Stomach (tissue), 9 donors: Measurements from ENCODE around the gene NUP42. TPM values are rescaled to one million over a fixed set of nuclear protein-coding genes. Genes with fewer than 3 reads are reported as not detected.

Experiments
- DNase-seq, 2 donors: peaks; one replicate each; pipeline versions ENCODE4 v3.0.0 to v3.0.0-alpha.2; 2013 to 2019
- H3K27ac ChIP-seq, 5 donors: fragments of 200-600 bp in 4 of 5; sonication (generic) in 4 of 5; one replicate each; pipeline ENCODE4 v1.5.1; 2013 to 2019; ENCODE audit warnings: mild to moderate bottlenecking in 1 of 5, moderate library complexity in 1 of 5
- H3K27me3 ChIP-seq, 3 donors: fragments of 200-600 bp; sonication (generic); one replicate each; pipeline ENCODE4 v1.5.1; 2017 to 2019; ENCODE audit warnings: mixed run types in 1 of 3
- H3K36me3 ChIP-seq, 4 donors: fragments of 200-600 bp; sonication (generic); 1 replicate in 3 of 4; 2 replicates in 1 of 4; pipeline ENCODE4 v1.5.1; 2016 to 2019
- H3K4me1 ChIP-seq, 4 donors: fragments of 200-600 bp; sonication (generic); one replicate each; pipeline ENCODE4 v1.5.1; 2016 to 2019
- H3K4me3 ChIP-seq, 4 donors: fragments of 200-600 bp; sonication (generic) in 3 of 4; one replicate each; pipeline ENCODE4 v1.5.1; 2016 to 2019; ENCODE audit warnings: mild to moderate bottlenecking in 1 of 4
- H3K9me3 ChIP-seq, 4 donors: fragments of 200-600 bp; sonication (generic); one replicate each; pipeline ENCODE4 v1.5.1; 2016 to 2019
- EP300 ChIP-seq: sonication (generic); formaldehyde crosslinking; IDR thresholded peaks from one replicate; pipeline ENCODE4 v1.6.1; 2017; ENCODE audit warnings: antibody characterized with exemption
- POLR2A ChIP-seq, 4 donors: fragments of 450-650 bp; IDR thresholded peaks; one replicate each; pipeline ENCODE4 v1.6.1; 2016; ENCODE audit warnings: antibody characterized with exemption in 4 of 4, control low read depth in 2 of 4, mild to moderate bottlenecking in 1 of 4, moderate library complexity in 1 of 4
- POLR2AphosphoS5 ChIP-seq, 3 donors: sonication (generic); formaldehyde crosslinking; IDR thresholded peaks; one replicate each; pipeline ENCODE4 v1.6.1; 2016; ENCODE audit warnings: antibody characterized with exemption in 3 of 3
- WGBS, 5 donors: extraction: QIAGEN DNeasy Blood & Tissue Kit in 3 of 5; methylation state at CpG; one replicate each; pipeline versions ENCODE4 v1.1.5 to v1.1.7; 2013 to 2018; 5-methylcytosine and 5-hydroxymethylcytosine counted together
- intact Hi-C: fragments of 100-400 bp; cut with DNase I; formaldehyde crosslinking; loops from one replicate; pipeline ENCODE4 v1.15.1; 2023; ENCODE audit warnings: low total_unique reads
- polyA plus RNA-seq, 3 donors: library from polyadenylated mRNA; stranded (reverse); fragments of 200-250 nt; gene quantifications; one replicate each; pipeline ENCODE4 v1.2.3, GENCODE V29; 2013
- total RNA-seq, 5 donors: library from RNA; depleted of rRNA; stranded (reverse); fragments of >200 nt; gene quantifications; one replicate each; pipeline versions ENCODE4 v1.1.0 to v1.2.3, GENCODE V29; 2014 to 2016
- TF ChIP-seq, protein P1 (sequence below), 7 experiments: fragments of 450-650 bp in 4 of 7; fragments of 200-600 bp in 3 of 7; sonication (generic) in 3 of 7; IDR thresholded peaks; one replicate each; pipeline ENCODE4 v1.5.1; 2016 to 2019; ENCODE audit warnings: antibody characterized with exemption in 7 of 7, control low read depth in 2 of 7, mild to moderate bottlenecking in 1 of 7
- donor health status: healthy with polysubstance abuse.
- donor health status: Bipolar disorder and iron deficiency.
- donor health status: healthy.

Gene NUP42
- total and polyA plus RNA-seq, 8 donors: 3.8 to 113 (median 25.1) TPM

DNA sequence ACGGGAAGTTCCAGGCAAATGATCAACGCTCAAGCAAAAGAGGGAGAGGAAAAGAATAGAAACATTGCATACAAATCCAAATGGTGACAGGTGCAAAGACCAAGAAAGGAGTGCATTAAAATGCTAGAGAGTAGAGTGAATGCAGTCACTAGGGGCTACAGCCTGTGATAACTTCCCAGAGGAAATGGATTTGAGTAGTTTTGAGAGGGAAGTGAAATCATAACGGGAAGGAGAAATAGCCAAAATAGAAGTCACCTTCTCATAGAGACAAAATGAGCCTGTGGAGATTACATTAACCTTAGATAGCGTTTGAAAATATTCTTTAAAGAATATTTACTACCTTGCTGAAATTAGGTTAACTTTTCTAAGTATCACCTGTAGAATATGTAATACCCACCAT, 26.5 kb downstream of the NUP42 start:
- Histone ChIP-seq H3K4me1 (peaks cover 0 to 8% (median 5%) of the 10 kb centered on the region in 4 donors), H3K27me3 (peaks cover 0 to 19% (median 6%) of the 10 kb centered on the region in 3 donors), H3K36me3 (no peaks in the 10 kb centered on the region), H3K27ac (no peak overlapping the region), H3K4me3 (no peak overlapping the region), H3K9me3 (no peaks in the 10 kb centered on the region)
- intact Hi-C loops: no loop called here
- 71 to 80% (median 78%) methylated on average over 4 of the region's 4 CpGs for WGBS, 5 donors
- no peak for TF ChIP-seq POLR2A (IDR thresholded peaks at IDR 0.05)
- no peak for TF ChIP-seq EP300
- no peak for TF ChIP-seq POLR2AphosphoS5 (IDR thresholded peaks at IDR 0.05)
- TF ChIP-seq, protein P1, sequence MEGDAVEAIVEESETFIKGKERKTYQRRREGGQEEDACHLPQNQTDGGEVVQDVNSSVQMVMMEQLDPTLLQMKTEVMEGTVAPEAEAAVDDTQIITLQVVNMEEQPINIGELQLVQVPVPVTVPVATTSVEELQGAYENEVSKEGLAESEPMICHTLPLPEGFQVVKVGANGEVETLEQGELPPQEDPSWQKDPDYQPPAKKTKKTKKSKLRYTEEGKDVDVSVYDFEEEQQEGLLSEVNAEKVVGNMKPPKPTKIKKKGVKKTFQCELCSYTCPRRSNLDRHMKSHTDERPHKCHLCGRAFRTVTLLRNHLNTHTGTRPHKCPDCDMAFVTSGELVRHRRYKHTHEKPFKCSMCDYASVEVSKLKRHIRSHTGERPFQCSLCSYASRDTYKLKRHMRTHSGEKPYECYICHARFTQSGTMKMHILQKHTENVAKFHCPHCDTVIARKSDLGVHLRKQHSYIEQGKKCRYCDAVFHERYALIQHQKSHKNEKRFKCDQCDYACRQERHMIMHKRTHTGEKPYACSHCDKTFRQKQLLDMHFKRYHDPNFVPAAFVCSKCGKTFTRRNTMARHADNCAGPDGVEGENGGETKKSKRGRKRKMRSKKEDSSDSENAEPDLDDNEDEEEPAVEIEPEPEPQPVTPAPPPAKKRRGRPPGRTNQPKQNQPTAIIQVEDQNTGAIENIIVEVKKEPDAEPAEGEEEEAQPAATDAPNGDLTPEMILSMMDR (IDR thresholded peaks at IDR 0.05): no peak
- DNase-seq: no peak

DNA sequence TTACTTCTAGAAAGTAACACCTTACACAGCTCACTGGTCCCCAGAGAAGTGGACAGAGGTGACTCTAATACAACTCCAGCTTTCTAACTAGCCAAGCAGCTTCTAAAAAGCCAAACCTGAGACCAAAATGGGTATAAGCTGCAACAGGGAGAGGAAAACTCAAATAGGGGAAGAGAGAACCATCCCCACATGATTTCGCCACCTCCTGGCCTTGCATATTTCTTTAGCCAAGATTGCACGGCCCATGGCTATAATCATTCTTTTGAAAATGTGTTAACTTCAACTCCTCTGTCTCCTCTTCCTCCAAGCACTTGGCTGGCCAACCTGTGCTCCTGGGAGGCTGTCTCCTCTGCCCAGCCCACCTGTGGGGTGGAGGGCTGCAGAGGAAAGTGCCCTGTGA, 28.7 kb downstream of the NUP42 start:
- no peaks in the 10 kb centered on the region for H3K9me3 ChIP-seq
- no peak overlapping the region for H3K27ac ChIP-seq
- WGBS, 5 donors: 54 to 94% (median 80%) methylated on average over 2 of the region's 2 CpGs
- intact Hi-C loops: no loop called here
- H3K4me3 ChIP-seq: no peak overlapping the region
- TF ChIP-seq POLR2AphosphoS5 (IDR thresholded peaks at IDR 0.05) (no peak), POLR2A (IDR thresholded peaks at IDR 0.05) (no peak), EP300 (no peak)
- TF ChIP-seq, protein P1 (IDR thresholded peaks at IDR 0.05): no peak
- DNase-seq: no peak
- no peaks in the 10 kb centered on the region for H3K36me3 ChIP-seq
- peaks cover 0 to 19% (median 6%) of the 10 kb centered on the region in 3 donors for H3K27me3 ChIP-seq
- H3K4me1 ChIP-seq: peaks cover 0 to 8% (median 5%) of the 10 kb centered on the region in 4 donors

DNA sequence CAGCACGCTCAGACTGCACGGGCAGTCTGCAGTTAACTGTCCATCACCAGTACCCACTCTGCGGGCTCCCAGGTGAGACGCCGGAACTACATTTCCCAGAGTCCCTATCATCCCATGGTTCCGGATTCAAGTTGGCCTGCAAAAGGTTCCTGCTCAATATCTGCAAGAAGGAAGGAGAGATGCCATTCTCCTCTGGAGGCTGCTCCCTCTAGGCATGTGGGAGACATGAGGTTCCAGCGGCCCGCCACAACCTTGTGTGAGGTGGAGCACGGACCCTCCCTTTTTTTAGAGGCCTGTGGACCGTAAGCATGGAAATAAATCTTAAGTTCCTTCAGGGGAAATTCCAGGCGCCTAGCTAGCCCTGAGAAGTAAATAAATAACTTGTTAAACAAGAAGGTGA, 29.7 kb downstream of the NUP42 start:
- WGBS, 5 donors: 40 to 60% (median 53%) methylated on average over 11 of the region's 11 CpGs
- DNase-seq: peak in 1 of 2 donors; percentile 34
- intact Hi-C loops: no loop called here

DNA sequence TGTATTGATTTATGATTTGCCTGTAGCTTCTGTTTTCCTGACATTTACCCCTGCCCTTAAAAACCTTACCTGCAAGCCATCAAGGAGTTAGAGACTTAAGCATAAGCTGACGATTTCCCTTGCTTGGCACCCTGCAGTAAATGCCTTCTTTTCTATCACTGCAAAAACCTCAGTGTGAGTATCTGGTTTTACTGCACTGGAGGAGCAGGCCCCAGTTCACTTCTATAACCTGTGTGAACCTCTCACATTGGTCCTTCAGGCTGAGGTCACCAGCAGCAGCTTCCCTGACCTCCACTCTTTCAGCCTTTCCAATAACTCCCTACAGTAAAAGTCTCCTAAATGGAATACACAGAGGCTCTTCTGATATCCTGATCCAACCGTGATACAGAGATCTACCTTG, 30.5 kb downstream of the NUP42 start:
- DNase-seq: no peak
- Histone ChIP-seq H3K4me3 (no peak overlapping the region), H3K27me3 (peaks cover 0 to 7% (median 0%) of the 10 kb centered on the region in 3 donors), H3K4me1 (no peaks in the 10 kb centered on the region), H3K9me3 (no peaks in the 10 kb centered on the region), H3K36me3 (no peaks in the 10 kb centered on the region), H3K27ac (no peak overlapping the region)
- 77 to 93% (median 86%) methylated on average over 2 of the region's 2 CpGs for WGBS, 5 donors
- intact Hi-C loops: no loop called here
- TF ChIP-seq EP300 (no peak), POLR2AphosphoS5 (IDR thresholded peaks at IDR 0.05) (no peak), POLR2A (IDR thresholded peaks at IDR 0.05) (no peak)
- TF ChIP-seq, protein P1 (IDR thresholded peaks at IDR 0.05): no peak

More for the DNA sequence above, 29.7 kb downstream of the NUP42 start:
- Histone ChIP-seq H3K36me3 (no peaks in the 10 kb centered on the region), H3K27ac (no peak overlapping the region), H3K4me3 (no peak overlapping the region), H3K27me3 (peaks cover 0 to 10% (median 0%) of the 10 kb centered on the region in 3 donors), H3K9me3 (no peaks in the 10 kb centered on the region), H3K4me1 (no peaks in the 10 kb centered on the region)
- TF ChIP-seq POLR2A (IDR thresholded peaks at IDR 0.05) (no peak), POLR2AphosphoS5 (IDR thresholded peaks at IDR 0.05) (no peak), EP300 (no peak)
- TF ChIP-seq, protein P1 (IDR thresholded peaks at IDR 0.05): no peak
